Measurements from ENCODE around the gene SPTLC1. TPM values are rescaled to one million over a fixed set of nuclear protein-coding genes. Genes with fewer than 3 reads are reported as not detected.

The SPTLC1 gene
- total and polyA plus RNA-seq, 2 of the 13 experiments (the other 11 are each of a cell fraction or from before 2014, with no cell fraction given): 56.2 to 72.5 TPM

DNA sequence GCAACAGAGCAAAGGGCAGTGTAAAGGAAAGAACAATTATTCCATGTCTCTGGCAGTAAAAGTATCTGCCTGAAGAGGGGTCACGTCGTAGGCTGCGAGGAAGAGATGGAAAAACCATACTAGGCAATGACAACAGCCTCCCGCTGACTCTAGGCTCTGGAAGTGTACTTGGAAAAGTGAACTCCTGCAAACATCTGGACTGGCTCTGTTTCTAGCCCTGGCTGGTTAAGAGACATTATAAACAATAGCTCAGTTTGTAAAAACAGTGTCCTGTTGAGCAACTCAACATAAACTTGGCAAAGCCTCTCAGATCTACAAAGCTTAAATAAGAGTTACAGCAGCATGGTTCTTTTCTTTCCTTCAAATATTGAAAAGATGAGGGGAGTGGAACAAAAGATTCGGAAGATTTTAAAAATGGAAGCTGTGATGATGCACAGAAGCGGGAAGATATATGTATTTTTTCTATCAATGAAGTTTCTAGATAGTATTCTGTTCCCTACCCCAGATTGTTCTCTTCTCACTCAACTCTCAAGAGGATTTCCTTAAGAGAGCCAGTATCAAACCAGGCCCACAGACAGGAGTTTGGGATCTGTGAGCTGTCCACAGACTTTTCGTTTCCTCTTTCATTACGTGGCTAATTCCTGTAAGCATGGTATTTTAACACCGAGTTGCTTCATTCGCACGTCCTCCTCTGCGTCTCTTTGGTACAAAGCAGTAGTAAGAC lies 79.4 kb downstream of the SPTLC1 start:
- BruUV-seq (replicated peaks): no TSS peak
- peaks cover 12 to 57% of the 10 kb centered on the region in 2 experiments; a peak in 4 of 5 replicates for H3K36me3 ChIP-seq (replicated peaks in 1 of 2; ENCODE audit: control insufficient read depth in 1 of 2, insufficient read depth in 2 of 2, low read length in 2 of 2)
- no peaks in the 10 kb centered on the region for H3K4me1 ChIP-seq (ENCODE audit: insufficient read depth, low read length)
- no peaks in the 10 kb centered on the region for H4K20me1 ChIP-seq (ENCODE audit: insufficient read depth, low read length)
- no peak overlapping the region for H3K4me3 ChIP-seq (replicated peaks in 1 of 3; ENCODE audit: insufficient read depth in 1 of 3, low read depth in 2 of 3, low read length in 3 of 3)
- no peak overlapping the region for H3K4me2 ChIP-seq (ENCODE audit: low read depth, low read length)
- no peak for TF ChIP-seq MYC (CRISPR knock-in tag; IDR thresholded peaks at IDR 0.05; ENCODE audit: borderline replicate concordance)
- TF ChIP-seq ZNF225 (CRISPR knock-in tag; IDR thresholded peaks at IDR 0.05): no peak
- TF ChIP-seq ZNF75D (CRISPR knock-in tag; IDR thresholded peaks at IDR 0.05; ENCODE audit: borderline replicate concordance): no peak
- TF ChIP-seq, protein P1, sequence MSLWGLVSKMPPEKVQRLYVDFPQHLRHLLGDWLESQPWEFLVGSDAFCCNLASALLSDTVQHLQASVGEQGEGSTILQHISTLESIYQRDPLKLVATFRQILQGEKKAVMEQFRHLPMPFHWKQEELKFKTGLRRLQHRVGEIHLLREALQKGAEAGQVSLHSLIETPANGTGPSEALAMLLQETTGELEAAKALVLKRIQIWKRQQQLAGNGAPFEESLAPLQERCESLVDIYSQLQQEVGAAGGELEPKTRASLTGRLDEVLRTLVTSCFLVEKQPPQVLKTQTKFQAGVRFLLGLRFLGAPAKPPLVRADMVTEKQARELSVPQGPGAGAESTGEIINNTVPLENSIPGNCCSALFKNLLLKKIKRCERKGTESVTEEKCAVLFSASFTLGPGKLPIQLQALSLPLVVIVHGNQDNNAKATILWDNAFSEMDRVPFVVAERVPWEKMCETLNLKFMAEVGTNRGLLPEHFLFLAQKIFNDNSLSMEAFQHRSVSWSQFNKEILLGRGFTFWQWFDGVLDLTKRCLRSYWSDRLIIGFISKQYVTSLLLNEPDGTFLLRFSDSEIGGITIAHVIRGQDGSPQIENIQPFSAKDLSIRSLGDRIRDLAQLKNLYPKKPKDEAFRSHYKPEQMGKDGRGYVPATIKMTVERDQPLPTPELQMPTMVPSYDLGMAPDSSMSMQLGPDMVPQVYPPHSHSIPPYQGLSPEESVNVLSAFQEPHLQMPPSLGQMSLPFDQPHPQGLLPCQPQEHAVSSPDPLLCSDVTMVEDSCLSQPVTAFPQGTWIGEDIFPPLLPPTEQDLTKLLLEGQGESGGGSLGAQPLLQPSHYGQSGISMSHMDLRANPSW (CRISPR knock-in tag; IDR thresholded peaks at IDR 0.05; ENCODE audit: borderline replicate concordance): no peak
- 97% methylated on average over 12 of the region's 12 CpGs for WGBS (ENCODE audit: low lambda C conversion rate)
- no peaks in the 10 kb centered on the region for H3K9me3 ChIP-seq (ENCODE audit: low read length)
- POLR2A ChIA-PET: no interaction called here
- no peak for FAIRE-seq
- no peaks in the 10 kb centered on the region for H3K79me2 ChIP-seq (ENCODE audit: insufficient read depth, low read length)
- no peaks in the 10 kb centered on the region for H3K27me3 ChIP-seq (ENCODE audit: control insufficient read depth in 1 of 2, insufficient read depth in 2 of 2, low read length in 2 of 2)
- H3K9ac ChIP-seq (ENCODE audit: insufficient read depth, low read depth, low read length): no peak overlapping the region
- no peak for DNase-seq (ENCODE audit: low spot score)
- no peak for ATAC-seq
- CTCF ChIA-PET (ENCODE audit: low intra/inter-chr PET ratio, low total read pairs): no interaction called here
- H3K27ac ChIP-seq (ENCODE audit: extremely low read length, insufficient read depth, low read length): no peak overlapping the region
- no peak overlapping the region for H2AFZ ChIP-seq (ENCODE audit: low read length)
- in situ Hi-C loops (cut with HindIII; ENCODE audit: extremely low pct_ligation_motif_present, low pct_unique_long_range_greater_than_20kb) (no loop called here), intact Hi-C loops (cut with micrococcal nuclease; ENCODE audit: unreplicated experiment) (no loop called here)

DNA sequence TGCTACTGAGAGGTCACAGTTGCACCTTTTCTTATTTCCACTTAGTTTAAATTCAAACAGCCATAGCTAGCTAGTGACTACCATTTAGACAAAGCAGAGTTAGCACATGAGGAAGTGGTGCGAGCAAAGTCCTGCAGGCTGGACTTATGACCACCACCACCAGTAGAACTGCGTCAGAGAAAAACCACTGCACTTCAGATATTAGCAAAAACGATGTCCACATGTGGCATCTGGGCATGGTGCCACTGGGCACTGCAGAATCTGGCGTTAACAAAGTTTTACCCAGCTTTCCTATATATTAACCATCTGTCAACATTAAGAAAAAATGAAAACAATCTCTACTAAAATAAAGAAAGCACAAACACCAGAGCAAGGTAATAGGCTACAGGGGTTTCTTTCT lies 80.1 kb downstream of the SPTLC1 start:
- BruUV-seq (replicated peaks): no TSS peak
- H3K4me1 ChIP-seq (ENCODE audit: insufficient read depth, low read length): no peaks in the 10 kb centered on the region
- H4K20me1 ChIP-seq (ENCODE audit: insufficient read depth, low read length): no peaks in the 10 kb centered on the region
- ATAC-seq (no peak), FAIRE-seq (no peak), DNase-seq (ENCODE audit: low spot score) (no peak)
- 92% methylated on average over 4 of the region's 4 CpGs for WGBS (ENCODE audit: low lambda C conversion rate)
- H3K36me3 ChIP-seq (replicated peaks in 1 of 2; ENCODE audit: control insufficient read depth in 1 of 2, insufficient read depth in 2 of 2, low read length in 2 of 2): peaks cover 12 to 57% of the 10 kb centered on the region in 2 experiments; a peak in 4 of 5 replicates
- no peak overlapping the region for H3K27ac ChIP-seq (ENCODE audit: extremely low read length, insufficient read depth, low read length)
- intact Hi-C loops (cut with micrococcal nuclease; ENCODE audit: unreplicated experiment): no loop called here
- no peaks in the 10 kb centered on the region for H3K9me3 ChIP-seq (ENCODE audit: low read length)
- no peak overlapping the region for H3K9ac ChIP-seq (ENCODE audit: insufficient read depth, low read depth, low read length)
- H3K4me3 ChIP-seq (replicated peaks in 1 of 3; ENCODE audit: insufficient read depth in 1 of 3, low read depth in 2 of 3, low read length in 3 of 3): no peak overlapping the region
- no peaks in the 10 kb centered on the region for H3K27me3 ChIP-seq (ENCODE audit: control insufficient read depth in 1 of 2, insufficient read depth in 2 of 2, low read length in 2 of 2)
- ChIA-PET CTCF (ENCODE audit: low intra/inter-chr PET ratio, low total read pairs) (no interaction called here), POLR2A (no interaction called here)
- in situ Hi-C loops (cut with HindIII; ENCODE audit: extremely low pct_ligation_motif_present, low pct_unique_long_range_greater_than_20kb): no loop called here
- no peaks in the 10 kb centered on the region for H3K79me2 ChIP-seq (ENCODE audit: insufficient read depth, low read length)
- no peak overlapping the region for H3K4me2 ChIP-seq (ENCODE audit: low read depth, low read length)
- H2AFZ ChIP-seq (ENCODE audit: low read length): no peak overlapping the region
- no peak for TF ChIP-seq JUN (CRISPR knock-in tag; IDR thresholded peaks at IDR 0.05)
- TF ChIP-seq, protein P2, sequence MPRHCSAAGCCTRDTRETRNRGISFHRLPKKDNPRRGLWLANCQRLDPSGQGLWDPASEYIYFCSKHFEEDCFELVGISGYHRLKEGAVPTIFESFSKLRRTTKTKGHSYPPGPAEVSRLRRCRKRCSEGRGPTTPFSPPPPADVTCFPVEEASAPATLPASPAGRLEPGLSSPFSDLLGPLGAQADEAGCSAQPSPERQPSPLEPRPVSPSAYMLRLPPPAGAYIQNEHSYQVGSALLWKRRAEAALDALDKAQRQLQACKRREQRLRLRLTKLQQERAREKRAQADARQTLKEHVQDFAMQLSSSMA (CRISPR knock-in tag; IDR thresholded peaks at IDR 0.05): no peak
- TF ChIP-seq, protein P3, sequence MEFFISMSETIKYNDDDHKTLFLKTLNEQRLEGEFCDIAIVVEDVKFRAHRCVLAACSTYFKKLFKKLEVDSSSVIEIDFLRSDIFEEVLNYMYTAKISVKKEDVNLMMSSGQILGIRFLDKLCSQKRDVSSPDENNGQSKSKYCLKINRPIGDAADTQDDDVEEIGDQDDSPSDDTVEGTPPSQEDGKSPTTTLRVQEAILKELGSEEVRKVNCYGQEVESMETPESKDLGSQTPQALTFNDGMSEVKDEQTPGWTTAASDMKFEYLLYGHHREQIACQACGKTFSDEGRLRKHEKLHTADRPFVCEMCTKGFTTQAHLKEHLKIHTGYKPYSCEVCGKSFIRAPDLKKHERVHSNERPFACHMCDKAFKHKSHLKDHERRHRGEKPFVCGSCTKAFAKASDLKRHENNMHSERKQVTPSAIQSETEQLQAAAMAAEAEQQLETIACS (CRISPR knock-in tag; IDR thresholded peaks at IDR 0.05): no peak
- TF ChIP-seq ZNF777 (CRISPR knock-in tag; IDR thresholded peaks at IDR 0.05): no peak
- TF ChIP-seq, protein P4, sequence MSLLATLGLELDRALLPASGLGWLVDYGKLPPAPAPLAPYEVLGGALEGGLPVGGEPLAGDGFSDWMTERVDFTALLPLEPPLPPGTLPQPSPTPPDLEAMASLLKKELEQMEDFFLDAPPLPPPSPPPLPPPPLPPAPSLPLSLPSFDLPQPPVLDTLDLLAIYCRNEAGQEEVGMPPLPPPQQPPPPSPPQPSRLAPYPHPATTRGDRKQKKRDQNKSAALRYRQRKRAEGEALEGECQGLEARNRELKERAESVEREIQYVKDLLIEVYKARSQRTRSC (CRISPR knock-in tag; IDR thresholded peaks at IDR 0.05; ENCODE audit: low read depth): no peak
- TF ChIP-seq MED13 (CRISPR knock-in tag; IDR thresholded peaks at IDR 0.05): no peak
- TF ChIP-seq ZEB1 (IDR thresholded peaks at IDR 0.05; ENCODE audit: insufficient replicate concordance, low read depth): no peak
